ENCODE results near the gene ACOT9.
"Not testable (repeated sequence)": the region's sequence is repeated elsewhere in the genome, so short reads cannot be mapped to it uniquely, and the experiment has no call there.

The ACOT9 gene

DNA sequence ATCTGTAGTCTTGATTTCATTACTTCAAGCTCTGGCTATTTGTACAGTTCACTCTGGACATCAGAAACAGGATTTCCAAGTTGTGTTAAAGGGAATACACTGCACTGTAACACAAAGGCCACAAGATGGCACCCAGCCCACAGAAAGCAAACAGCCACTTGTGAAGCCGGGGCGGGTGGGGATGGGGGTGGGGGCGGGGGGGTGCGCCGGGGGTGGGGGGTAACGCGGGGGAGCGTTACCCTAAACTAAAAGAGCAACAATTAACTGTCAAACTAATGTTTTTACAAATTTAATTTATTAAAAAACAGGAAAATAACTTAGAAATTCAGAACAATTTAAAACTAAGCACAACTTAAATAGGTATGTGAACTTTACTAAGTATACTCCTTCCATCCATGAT lies 48.5 kb downstream of the ACOT9 start:
- DNase-seq (ENCODE audit: low read depth, low spot score), result peak; percentile 26

DNA sequence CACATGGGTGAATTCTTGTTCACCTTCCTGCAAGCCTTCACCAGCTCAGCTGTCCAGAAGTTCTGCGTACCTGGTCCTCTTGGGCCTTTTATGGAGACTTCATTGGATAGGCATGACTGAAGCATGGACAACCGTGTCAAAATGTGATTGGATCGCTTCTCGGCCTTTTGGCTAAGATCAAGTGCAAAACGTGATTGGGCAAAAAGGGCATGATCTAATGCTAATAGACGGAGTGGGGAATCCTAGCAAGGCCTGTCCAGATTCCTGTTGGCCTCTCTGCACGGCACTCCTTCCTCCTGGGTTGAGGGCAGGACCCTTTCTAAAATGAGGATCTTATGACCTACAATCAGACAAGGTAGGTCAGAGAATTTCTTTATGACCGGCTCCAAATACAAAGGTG lies 50.9 kb downstream of the ACOT9 start:
- DNase-seq (ENCODE audit: low read depth, low spot score), result no peak

DNA sequence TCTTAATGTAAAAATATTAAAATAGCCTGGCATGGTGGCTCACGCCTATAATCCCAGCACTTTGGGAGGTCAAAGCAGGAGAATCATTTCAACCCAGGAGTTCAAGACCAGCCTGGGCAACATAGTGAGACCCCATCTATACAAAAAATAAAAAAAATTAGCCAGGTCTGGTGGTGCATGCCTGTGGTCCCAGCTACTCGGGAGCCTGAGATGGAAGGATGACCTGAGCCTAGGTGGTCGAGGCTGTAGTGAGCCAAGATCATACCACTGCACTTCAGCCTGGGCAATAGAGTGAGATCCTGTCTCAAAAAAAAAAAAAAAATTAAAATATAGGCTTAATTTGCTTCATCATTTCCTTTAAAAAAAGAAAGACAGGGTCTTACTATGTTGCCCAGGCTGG lies 66.6 kb downstream of the ACOT9 start:
- DNase-seq (ENCODE audit: low read depth, low spot score), result not testable (repeated sequence)

DNA sequence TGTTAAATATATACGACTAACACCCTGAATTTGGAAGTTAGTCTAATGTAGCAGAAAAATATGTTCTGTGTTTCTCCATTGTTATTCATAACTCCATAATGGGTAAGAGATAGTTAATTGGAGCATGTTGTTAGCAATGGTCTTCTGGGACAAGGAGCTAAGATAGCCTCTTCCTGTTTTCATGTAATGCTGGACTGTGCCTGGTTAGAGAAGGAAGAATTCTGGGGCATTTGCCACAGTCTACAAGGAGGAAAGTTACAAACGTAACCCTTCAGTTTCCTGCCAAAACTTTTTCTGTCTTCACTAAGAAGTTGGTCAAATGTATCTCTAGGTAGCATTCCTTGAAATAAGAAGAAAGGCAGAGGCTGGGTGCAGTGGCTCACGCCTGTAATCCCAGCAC lies 70.0 kb downstream of the ACOT9 start:
- DNase-seq (ENCODE audit: low read depth, low spot score), result no peak

DNA sequence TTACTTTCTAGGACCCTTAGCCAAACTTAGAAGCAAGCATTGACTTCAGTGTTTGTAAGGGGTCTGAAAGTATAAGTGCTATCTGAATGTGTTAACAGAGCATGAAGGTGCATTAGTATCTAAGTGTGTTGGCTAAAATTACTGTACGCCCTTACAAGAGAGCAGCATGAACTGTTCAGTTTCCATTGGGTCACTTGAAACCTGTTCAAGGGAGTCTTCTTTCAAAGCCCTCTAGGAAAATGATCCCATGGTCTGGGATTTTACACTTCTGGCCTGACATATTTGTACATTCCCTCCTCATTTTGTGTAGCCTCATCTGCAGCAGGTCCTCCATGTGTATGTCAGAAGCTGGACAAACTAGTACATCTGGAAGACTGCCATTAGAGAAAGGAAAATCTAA lies 72.5 kb downstream of the ACOT9 start:
- no peak for DNase-seq (ENCODE audit: low read depth, low spot score)

DNA sequence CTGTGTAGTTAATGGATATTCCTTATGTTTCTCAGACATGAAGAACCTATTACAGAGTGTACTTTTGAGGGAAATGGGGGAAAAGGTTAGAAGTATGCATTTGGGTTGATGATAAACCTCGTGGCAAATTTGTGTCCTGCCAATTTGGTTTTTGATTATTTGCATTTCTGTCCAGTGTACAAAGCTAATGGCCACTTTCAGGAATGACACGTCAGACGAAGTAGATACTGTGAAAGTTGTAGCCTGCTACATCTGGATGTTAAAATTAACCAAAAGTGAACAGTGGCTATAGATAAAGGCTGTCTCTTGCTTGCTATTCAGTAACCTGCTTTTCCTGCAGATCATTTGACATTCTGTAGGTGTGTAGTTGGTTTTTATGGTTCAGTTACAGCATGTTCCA lies 74.7 kb downstream of the ACOT9 start:
- DNase-seq (ENCODE audit: low read depth, low spot score), result no peak

DNA sequence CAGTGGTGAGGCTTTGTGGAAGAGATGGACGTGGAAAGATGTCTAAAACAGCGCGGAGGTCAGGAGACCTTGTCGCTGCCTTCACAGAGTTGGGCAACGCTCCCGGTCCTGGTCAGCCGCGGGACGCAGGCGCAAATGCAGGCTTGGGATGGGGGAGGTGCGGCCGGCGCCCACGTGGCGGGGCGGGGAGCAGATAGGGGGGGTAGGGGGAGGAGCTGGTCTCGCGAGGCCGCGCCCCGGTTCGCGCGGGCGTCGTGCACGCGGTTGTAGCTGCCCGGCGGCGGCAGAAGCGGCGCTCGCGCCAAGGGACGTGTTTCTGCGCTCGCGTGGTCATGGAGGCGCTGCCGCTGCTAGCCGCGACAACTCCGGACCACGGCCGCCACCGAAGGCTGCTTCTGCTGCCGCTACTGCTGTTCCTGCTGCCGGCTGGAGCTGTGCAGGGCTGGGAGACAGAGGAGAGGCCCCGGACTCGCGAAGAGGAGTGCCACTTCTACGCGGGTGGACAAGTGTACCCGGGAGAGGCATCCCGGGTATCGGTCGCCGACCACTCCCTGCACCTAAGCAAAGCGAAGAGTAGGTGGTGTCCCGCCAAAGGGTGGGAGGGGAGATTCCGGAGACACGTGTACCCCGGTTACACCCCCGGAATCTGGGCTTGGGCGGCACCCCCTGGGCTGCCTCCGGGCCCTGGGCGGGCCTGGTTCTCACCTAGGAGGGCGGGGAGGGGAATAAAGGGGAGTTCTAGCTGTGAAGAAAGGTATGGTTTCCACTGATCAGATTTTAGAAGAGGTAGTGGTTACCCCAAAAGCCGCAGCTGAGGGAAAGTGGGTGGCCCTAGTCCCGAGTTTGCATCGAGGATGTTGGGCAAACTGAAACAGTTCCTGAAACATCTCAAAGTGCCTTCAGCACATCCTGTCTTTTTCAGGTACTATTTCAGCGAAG lies 75.6 kb downstream of the ACOT9 start, which contains the start of gene PRDX4:
PRDX4 (plus strand) TSS at position 255 of the 939 bp plus-strand sequence; CDS start at position 333, 78 bp downstream.
- DNase-seq (ENCODE audit: low read depth, low spot score), result peak; percentile 51

DNA sequence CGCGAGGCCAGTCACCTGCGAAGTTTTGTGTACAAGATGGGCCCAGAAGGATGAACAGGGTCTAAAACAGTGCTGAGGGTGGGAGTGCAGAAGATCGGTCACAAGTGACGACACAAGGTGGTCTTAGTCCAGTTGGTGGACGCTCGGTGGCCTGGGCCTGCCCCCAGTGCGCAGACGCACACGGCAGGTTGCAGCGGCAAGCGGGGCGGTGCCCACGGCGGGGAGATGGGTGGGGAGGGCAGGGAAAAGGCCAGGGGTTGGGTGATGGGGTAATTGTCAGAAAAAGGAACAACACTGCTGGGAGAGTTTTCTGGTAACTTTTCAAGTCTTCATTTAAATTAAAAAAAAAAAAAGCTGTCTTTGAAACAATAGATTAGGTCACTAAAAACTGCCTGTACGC lies 76.8 kb downstream of the ACOT9 start:
- no peak for DNase-seq (ENCODE audit: low read depth, low spot score)

DNA sequence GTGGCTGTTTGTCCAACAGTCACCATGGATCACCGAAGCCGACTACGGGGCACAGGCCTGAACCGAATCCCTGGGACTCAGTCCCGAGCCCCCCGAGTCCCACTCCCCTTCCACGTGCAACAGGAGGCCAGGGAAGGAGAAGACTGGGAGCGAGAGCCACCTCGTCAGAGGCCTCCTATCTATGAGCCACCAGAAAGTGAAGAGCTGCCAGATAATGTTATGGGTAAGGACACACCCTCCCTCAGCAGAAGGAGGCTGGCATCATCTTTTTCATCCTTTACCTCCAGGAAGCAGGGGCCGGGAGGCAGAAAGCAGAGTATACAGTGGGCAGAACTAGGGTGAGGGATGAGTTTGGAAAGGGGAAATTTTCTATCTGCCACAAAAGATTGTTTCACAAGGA lies 78.6 kb downstream of the ACOT9 start:
- no peak for DNase-seq (ENCODE audit: low read depth, low spot score)

DNA sequence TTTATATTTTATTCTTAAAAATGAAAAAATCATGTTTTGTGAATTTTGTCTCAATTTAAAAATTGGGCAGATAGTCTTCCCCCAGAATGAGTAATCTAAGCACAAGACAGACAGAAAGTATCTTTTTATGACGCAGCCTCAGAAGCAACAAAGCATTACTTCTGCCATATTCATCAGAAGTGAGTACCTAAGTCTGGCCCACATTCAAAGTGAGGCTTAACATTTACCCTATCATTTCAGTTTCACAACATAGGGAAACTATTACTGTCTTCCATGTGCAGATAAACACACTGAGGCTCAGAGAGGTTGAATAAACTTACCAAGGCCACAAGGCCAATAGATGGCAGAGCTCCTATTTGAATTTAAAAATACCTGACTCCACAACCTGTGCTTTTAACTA lies 80.2 kb downstream of the ACOT9 start:
- DNase-seq (ENCODE audit: low read depth, low spot score), result no peak

DNA sequence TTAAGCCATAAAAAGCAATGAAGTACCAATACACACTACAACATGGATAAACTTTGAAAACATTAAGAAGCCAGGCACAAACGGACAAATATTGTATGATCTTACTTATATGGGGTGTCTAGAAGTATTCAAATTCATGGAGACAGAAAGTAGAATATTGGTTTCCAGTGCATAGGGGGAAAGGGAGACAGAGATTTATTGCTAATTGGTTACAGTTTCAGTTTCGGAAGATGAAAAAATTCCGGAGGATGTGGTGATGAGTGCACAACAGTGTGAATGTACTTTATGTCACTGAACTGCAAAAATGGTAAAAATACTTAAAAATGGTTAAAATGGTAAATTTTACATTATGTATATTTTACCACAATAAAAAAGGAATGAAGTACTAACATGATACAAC lies 80.9 kb downstream of the ACOT9 start:
- DNase-seq (ENCODE audit: low read depth, low spot score), result no peak

DNA sequence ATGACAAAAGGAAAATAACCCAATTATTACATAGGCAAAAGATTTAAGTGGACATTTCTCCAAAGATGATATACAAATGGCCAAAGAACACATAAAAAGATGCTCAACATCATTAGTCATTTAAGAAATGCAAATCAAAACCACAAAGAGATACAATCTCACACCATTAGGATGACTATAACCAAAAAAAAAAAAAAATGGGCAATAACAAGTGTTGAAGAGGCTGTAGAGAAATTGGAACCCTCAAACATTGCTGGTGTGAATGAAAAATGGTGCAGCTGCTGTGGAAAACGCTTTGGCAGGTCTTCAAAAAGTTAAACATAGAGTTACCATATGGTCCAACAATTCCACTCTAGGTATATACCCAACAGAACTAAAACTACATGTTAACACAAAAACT lies 81.4 kb downstream of the ACOT9 start:
- DNase-seq (ENCODE audit: low read depth, low spot score), result no peak

DNA sequence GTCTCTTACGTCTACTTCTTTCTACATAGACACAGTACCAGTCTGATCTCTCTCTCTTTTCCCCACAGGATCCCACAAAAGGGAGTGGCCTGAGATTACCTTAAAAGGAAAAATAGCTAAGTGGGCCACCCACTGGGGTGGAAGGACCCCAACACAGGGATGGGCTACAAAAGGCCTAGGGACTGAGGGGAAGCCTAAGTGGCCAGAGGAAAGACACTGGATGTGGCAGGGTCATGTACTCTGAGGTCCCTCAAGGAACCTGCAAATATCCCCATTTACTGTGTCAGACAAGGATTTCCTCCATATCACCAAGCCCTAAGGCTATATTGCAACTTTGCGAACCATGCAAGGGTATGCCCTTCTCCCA lies 82.3 kb downstream of the ACOT9 start:
- no peak for DNase-seq (ENCODE audit: low read depth, low spot score)

DNA sequence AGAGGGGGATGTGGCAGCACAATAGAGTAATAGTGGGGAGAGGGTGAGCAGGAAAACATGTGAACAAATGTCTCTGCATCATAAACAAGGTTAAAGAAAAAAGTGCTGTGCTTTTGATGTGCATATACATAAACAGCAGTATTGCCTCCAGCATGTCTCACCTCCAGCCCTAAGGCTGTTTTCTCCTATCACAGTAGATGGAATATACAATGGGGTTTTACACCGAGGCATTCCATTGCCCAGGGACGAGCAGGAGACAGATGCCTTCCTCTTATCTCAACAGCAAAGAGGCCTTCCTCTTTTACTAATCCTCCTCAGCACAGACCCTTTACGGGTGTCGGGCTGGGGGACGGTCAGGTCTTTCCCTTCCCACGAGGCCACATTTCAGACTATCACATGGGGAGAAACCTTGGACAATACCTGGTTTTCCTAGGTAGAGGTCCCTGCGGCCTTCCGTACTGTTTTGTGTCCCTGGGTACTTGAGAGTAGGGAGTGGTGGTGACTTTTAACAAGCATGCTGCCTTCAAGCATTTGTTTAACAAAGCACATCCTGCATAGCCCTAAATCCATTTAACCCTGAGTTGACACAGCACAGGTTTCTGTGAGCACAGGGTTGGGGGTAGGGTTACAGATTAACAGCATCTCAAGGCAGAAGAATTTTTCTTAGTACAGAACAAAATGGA lies 82.9 kb downstream of the ACOT9 start:
- DNase-seq (ENCODE audit: low read depth, low spot score), result not testable (repeated sequence)

DNA sequence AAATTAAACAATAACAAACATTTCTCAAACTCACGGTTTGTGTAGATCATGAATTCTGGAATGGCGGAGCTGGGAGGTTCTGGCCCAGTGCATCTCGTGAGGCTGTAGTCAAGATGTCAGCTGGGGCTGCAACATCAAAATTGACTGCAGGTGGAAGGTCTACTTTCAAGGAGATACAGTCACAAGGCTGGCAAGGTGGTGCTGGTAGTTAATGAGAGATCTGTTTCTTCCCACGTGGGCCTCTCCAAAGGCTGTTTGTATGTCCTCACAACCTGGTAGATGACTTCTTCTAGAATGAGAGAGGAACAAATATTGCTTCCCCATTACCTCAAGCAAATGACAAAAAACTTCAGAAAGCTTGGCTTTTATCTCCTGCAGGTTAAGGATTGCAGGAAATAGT lies 83.7 kb downstream of the ACOT9 start:
- DNase-seq (ENCODE audit: low read depth, low spot score), result no peak

DNA sequence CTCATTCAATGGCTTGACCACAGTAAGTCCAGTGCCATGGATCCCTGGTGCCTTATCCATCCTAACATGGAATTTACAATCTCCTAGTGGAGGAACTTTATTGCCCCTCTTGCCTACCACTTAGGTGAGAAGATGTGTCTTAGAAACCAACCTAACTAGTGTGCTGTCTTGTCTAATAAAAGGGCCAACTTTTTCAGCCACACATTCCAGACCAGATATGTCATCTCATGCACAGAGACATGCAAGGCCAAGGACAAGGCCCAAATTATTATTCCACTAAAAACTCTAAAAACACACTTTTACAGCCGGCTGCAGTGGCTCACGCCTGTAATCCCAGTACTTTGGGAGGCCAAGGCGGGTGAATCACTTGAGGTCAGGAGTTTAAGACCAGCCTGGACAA lies 86.4 kb downstream of the ACOT9 start:
- DNase-seq (ENCODE audit: low read depth, low spot score), result no peak

DNA sequence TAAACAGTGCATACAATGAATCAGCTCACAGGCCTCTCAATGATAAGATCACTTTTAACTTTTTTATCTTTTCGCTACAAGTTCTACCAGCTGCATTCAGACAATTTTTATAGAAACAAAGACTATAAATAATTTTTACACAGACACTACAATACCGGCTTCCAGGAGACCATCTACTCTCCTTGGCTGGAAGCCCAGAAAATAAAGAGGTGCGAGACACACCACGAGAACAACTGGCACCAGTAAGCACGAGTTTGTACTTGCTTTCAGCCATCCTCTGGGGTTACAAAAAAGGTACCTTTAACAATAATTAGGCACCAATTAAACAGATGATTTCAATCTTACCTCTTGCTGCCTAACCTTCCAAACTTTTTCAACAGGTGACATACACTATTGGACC lies 87.0 kb downstream of the ACOT9 start:
- DNase-seq (ENCODE audit: low read depth, low spot score), result no peak
